HL-60 (cell line): ENCODE measurements around the gene OTOA.

Experiments
- DNase-seq, 2 experiments: peaks; one replicate each; pipeline ENCODE4 v3.0.0-alpha.2; 2010 to 2020; ENCODE audit warnings: low read depth in 1 of 2, low spot score in 1 of 2
- H3K27ac ChIP-seq: fragments of 250-450 bp; sonication (Bioruptor Pico); replicated peaks from 2 replicates; pipeline ENCODE4 v1.5.1; 2020; ENCODE audit warnings: mild to moderate bottlenecking, moderate library complexity
- H3K27me3 ChIP-seq: fragments of 250-450 bp; sonication (Bioruptor Pico); 2 replicates; pipeline ENCODE4 v1.5.1; 2021; ENCODE audit warnings: mild to moderate bottlenecking, moderate library complexity; ENCODE audit not compliant: insufficient read depth, poor library complexity, severe bottlenecking
- H3K4me3 ChIP-seq: replicated peaks from 2 replicates; pipeline ENCODE4 v1.5.1; 2011; ENCODE audit warnings: mild to moderate bottlenecking, control low read depth, low read length; ENCODE audit not compliant: insufficient read depth
- GABPA ChIP-seq: IDR thresholded peaks from 2 replicates; pipeline ENCODE4 v1.6.1; 2012; ENCODE audit warnings: low read depth
- POLR2AphosphoS5 ChIP-seq: IDR thresholded peaks from 2 replicates; pipeline ENCODE4 v1.6.1; 2012; ENCODE audit warnings: low read depth
- SPI1 ChIP-seq: IDR thresholded peaks from 2 replicates; pipeline ENCODE4 v1.6.1; 2012; ENCODE audit warnings: low read depth, mild to moderate bottlenecking, borderline replicate concordance
- TF ChIP-seq, protein P1 (sequence below): IDR thresholded peaks from 2 replicates; pipeline ENCODE4 v1.6.1; 2012; ENCODE audit warnings: low read depth; ENCODE audit not compliant: insufficient replicate concordance
- TF ChIP-seq, protein P2 (sequence below): IDR thresholded peaks from one replicate; pipeline ENCODE4 v1.5.1; 2011; ENCODE audit warnings: low read length, control low read depth, inconsistent platforms; ENCODE audit not compliant: insufficient read depth

OTOA gene

DNA sequence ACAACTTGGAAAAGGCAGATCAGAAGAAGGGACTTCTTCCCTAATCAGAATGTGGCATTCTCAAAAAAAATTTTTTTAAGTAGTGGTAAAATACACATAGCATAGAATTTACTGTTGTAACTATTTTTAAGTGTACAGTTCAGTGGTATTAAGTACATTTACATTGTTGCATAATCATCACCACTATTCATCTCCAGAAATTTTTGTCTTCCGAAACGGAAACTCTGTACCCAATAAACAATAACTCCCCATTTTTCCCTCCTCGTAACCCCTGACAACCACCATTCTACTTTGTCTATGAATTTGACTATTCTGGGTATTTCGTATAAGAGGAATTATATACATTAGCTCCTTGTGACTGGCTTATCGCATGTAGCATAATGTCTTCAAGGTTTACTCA lies 45.5 kb upstream of the OTOA start:
- no peak for DNase-seq
- Histone ChIP-seq H3K27ac (no peak overlapping the region), H3K4me3 (no peak overlapping the region), H3K27me3 (no peaks in the 10 kb centered on the region)
- no peak for TF ChIP-seq POLR2AphosphoS5
- TF ChIP-seq, protein P1, sequence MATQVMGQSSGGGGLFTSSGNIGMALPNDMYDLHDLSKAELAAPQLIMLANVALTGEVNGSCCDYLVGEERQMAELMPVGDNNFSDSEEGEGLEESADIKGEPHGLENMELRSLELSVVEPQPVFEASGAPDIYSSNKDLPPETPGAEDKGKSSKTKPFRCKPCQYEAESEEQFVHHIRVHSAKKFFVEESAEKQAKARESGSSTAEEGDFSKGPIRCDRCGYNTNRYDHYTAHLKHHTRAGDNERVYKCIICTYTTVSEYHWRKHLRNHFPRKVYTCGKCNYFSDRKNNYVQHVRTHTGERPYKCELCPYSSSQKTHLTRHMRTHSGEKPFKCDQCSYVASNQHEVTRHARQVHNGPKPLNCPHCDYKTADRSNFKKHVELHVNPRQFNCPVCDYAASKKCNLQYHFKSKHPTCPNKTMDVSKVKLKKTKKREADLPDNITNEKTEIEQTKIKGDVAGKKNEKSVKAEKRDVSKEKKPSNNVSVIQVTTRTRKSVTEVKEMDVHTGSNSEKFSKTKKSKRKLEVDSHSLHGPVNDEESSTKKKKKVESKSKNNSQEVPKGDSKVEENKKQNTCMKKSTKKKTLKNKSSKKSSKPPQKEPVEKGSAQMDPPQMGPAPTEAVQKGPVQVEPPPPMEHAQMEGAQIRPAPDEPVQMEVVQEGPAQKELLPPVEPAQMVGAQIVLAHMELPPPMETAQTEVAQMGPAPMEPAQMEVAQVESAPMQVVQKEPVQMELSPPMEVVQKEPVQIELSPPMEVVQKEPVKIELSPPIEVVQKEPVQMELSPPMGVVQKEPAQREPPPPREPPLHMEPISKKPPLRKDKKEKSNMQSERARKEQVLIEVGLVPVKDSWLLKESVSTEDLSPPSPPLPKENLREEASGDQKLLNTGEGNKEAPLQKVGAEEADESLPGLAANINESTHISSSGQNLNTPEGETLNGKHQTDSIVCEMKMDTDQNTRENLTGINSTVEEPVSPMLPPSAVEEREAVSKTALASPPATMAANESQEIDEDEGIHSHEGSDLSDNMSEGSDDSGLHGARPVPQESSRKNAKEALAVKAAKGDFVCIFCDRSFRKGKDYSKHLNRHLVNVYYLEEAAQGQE, result no peak
- TF ChIP-seq SPI1, result no peak
- TF ChIP-seq, protein P2, sequence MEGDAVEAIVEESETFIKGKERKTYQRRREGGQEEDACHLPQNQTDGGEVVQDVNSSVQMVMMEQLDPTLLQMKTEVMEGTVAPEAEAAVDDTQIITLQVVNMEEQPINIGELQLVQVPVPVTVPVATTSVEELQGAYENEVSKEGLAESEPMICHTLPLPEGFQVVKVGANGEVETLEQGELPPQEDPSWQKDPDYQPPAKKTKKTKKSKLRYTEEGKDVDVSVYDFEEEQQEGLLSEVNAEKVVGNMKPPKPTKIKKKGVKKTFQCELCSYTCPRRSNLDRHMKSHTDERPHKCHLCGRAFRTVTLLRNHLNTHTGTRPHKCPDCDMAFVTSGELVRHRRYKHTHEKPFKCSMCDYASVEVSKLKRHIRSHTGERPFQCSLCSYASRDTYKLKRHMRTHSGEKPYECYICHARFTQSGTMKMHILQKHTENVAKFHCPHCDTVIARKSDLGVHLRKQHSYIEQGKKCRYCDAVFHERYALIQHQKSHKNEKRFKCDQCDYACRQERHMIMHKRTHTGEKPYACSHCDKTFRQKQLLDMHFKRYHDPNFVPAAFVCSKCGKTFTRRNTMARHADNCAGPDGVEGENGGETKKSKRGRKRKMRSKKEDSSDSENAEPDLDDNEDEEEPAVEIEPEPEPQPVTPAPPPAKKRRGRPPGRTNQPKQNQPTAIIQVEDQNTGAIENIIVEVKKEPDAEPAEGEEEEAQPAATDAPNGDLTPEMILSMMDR, result no peak
- TF ChIP-seq GABPA, result no peak

DNA sequence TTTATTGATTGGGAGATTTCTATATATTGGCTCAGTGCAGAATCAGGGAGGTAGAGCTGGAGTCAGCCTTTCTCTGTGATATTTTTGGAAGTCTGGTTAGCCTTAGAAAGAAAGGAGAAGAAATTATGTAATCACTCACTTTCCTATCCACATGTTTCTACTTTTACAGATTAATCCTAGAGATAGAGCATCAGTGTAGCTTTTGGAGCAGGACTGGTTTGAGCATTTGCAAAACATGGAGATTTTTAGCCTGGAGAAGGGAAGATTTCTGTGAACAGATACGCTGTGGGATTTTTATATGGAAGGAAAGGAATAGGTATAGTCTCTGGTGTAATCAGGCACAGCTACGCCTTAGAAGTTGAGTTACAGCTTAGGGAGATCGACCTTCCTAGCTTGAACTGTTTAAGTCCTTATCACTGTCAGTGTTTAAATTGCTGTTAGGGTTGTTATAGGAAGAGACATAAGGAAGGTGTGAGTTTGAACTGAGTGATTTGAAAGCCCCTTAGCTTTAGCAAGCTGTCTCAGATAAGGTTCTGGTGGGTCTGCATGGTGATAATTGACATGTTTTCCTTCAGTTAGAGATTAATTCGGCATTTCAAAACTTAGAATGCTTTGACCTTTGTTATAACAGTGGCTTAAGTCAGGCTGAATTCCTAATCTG lies 43.9 kb upstream of the OTOA start:
- TF ChIP-seq, protein P2, result no peak
- TF ChIP-seq, protein P1, result no peak
- TF ChIP-seq GABPA, result no peak
- no peak for TF ChIP-seq SPI1
- no peak for TF ChIP-seq POLR2AphosphoS5
- no peaks in the 10 kb centered on the region for H3K27me3 ChIP-seq
- no peak overlapping the region for H3K4me3 ChIP-seq
- DNase-seq, result no peak
- H3K27ac ChIP-seq, result no peak overlapping the region

DNA sequence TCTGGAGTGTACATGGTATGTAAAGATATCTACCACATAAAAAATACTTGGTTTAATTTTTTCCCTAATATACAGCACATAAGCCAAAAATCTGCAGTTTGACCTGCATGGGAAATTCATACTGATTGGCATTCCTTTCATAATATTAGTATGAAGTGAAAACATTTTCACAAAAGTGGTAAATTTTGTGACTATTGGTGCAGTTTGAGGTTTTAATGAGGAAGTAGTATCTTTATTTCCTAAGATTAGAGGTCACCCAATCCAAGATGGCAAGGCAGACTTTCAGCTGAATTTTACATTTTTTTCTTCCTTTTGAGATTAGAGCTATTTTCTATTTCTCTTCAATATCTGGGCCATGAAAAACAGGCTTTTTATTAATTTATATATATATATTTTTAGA lies 43.2 kb upstream of the OTOA start:
- Histone ChIP-seq H3K27ac (no peak overlapping the region), H3K27me3 (no peaks in the 10 kb centered on the region), H3K4me3 (no peak overlapping the region)
- DNase-seq, result no peak
- TF ChIP-seq SPI1 (no peak), GABPA (no peak), POLR2AphosphoS5 (no peak)
- TF ChIP-seq, protein P2, result no peak
- TF ChIP-seq, protein P1, result no peak
